T1000 (cell line): ENCODE results near the gene LIN7B.
"Not testable (repeated sequence)": the region's sequence is repeated elsewhere in the genome, so short reads cannot be mapped to it uniquely, and the experiment has no call there.

Experiments
- DNase-seq: peaks from one replicate; lab custom pipeline; 2025; ENCODE audit warnings: mixed read lengths; lab: John Stamatoyannopoulos, UW

LIN7B gene

GRCh38 chr19:49119411-49120324 is 5.5 kb downstream of the LIN7B start, which contains the start of gene PPFIA3:
PPFIA3 (plus strand) TSS chr19:49119544; CDS start chr19:49127874, 8,330 bp downstream.
- peak; percentile 32 for DNase-seq

GRCh38 chr19:49120325-49120683 is 6.1 kb downstream of the LIN7B start:
- no peak for DNase-seq

GRCh38 chr19:49120868-49121267 is 6.7 kb downstream of the LIN7B start:
- DNase-seq: no peak

DNA sequence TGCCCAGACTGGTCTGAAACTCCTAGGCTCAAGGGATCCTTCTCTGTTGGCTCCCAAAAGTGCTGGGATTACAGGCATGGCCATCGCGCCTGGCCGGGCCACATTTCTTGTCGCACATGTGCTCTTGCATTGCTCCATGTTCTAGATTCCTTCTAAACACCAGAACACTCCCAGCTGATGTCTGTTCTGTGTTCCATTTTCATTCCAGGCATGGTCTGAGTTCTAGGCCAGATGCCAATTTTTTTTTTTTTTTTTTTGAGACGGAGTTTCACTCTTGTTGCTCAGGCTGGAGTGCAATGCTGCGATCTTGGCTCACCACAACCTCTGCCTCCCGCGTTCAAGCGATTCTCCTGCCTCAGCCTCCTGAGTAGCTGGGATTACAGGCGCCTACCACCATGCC is 7.7 kb downstream of the LIN7B start:
- not testable (repeated sequence) for DNase-seq

GRCh38 chr19:49123285-49123684 is 9.1 kb downstream of the LIN7B start:
- DNase-seq: not testable (repeated sequence)

DNA sequence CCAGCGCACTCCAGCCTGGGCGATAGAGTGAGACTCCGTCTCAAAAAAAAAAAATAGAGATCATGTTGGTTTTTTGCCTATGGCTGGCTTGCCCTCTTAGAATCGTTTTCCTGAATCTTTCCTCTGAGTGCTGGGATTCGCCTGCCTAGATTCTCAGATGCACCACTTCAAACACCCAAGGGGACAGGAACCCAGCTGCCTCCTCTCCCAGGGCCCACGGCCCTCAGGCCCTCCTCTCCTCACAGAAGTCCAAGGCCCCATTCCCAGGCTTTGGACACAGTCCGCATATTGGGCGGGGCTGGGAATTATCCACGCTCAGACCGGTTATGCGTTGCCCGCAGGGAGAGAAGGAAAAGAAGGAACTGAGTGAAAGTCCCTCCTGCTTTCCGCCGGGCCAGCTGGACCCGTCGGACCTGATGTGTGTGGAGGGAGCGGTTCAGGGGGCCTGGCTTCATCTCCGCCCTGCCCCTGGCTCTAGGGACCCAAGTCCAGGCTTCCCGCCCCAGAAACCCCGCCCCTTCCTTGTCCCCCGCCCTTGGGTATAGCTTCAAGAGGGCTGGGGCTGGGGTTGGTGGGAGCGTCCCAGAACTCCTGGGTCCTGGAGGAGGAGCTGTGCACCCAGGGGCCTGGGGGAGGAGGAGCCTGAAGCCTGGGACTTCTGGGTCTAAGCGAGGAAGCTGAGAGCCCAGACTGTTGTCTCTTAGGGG is 11.0 kb downstream of the LIN7B start:
- no peak for DNase-seq

DNA sequence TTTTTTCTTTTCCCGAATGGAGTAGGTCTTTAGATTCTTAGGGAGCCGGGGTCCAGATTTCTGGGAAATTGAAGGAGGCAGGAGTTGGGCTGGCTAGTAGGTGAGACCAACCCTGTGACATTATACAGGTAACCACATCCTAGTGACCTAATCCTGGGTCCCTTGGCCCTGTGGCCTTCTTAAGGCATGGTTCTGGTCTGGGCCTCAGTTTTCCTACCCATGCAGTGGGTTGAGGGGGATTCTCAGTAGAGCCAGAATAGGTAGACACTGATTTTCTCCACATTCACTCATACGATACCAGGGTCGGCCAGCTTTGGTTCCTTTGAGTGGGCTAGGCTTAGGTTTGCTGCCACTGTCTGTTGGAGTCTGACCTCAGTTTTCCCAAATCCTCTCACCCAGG is 12.4 kb downstream of the LIN7B start:
- no peak for DNase-seq

GRCh38 chr19:49127225-49127624 is 13.1 kb downstream of the LIN7B start:
- DNase-seq: not testable (repeated sequence)

GRCh38 chr19:49127674-49128544 is 13.7 kb downstream of the LIN7B start:
- DNase-seq: peak; percentile 97

DNA sequence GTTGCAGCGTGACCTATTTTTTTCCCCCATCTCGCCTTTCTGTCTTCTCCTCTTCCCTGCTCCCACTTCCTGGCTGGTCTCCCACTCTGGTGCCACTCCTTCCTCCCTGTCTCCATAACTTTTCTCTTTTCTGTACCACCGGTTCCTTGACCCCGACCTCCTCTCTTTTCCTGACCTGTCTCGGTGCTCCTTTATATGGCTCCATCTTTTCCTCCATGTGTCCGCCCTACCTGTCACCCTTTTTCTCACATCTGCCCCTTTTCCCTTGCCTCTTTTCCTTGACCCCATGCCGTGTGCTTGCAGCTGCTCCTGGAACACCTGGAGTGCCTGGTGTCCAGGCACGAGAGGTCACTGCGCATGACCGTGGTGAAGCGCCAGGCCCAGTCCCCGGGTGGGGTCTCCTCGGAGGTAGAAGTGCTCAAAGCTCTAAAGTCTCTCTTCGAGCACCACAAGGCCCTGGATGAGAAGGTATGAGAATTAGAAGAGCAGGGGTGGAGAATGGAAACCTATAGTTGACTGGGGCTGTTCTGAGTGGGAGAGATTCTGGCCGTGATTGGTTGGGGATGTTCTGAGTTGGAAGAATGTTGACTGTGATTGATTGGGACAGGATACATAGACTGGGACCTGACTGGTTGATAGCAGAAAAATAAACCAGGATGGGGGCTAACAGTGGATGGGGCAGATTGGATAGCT is 14.5 kb downstream of the LIN7B start:
- DNase-seq: no peak

GRCh38 chr19:49129238-49129583 is 15.0 kb downstream of the LIN7B start:
- no peak for DNase-seq

GRCh38 chr19:49130325-49130724 is 16.2 kb downstream of the LIN7B start:
- DNase-seq: no peak

DNA sequence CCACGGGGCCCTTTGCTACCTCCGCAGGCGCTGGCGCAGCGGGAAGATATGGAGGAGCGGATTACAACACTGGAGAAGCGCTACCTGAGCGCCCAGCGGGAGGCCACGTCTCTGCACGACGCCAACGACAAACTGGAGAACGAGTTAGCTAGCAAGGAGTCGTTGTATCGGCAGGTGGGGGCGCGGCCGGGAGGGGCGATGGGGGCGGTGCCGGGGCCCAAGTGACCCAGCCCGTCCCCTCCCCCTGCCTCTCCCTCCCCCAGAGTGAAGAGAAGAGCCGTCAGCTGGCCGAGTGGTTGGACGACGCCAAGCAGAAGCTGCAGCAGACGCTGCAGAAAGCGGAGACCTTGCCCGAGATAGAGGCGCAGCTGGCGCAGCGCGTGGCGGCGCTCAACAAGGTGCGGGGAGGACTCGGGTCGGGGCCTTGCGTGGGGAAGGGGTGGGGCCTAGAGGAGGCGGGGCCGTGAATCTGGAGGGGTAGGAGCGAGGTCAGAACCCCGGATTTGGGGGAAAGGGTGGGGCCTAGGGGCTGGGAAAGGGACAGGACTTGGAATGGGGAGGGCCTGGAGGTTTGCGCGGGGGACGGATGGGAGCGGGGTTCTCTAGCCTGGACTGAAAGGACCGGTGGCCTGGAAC is 18.9 kb downstream of the LIN7B start:
- no peak for DNase-seq

DNA sequence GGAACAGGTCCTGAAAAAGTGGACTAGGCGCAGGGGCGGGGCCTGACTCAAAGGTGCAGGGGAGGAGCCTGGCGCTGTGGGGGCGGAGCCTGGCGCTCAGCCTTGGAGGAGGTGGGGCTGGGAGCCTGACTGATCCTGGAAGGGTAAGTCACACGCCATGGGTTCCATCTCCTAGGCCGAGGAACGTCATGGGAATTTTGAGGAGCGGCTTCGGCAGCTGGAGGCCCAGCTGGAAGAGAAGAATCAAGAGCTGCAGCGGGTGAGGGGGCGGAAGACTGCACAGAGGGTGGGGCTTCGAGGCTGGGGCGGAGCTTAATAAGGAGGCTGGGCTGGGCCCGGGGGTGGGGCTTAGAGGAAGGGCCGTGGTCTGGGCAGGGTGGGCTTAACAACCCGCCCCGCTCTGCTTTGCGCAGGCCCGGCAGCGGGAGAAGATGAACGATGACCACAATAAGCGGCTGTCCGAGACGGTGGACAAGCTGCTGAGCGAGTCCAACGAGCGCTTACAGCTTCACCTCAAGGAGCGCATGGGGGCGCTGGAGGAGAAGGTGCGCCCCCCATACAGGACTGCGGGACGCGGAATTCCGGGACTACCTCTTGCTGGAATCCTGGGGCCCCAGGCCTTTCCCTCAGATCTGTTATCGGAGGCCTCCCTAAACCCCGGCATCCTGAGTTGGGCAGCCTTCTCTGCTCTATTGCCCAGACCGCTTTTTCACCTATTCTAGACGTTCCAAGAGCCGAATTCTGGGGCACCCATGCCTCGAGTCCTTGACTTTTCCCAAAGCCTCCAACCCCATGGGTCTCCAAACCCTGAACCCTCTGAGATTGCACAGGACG is 19.7 kb downstream of the LIN7B start:
- DNase-seq: no peak

DNA sequence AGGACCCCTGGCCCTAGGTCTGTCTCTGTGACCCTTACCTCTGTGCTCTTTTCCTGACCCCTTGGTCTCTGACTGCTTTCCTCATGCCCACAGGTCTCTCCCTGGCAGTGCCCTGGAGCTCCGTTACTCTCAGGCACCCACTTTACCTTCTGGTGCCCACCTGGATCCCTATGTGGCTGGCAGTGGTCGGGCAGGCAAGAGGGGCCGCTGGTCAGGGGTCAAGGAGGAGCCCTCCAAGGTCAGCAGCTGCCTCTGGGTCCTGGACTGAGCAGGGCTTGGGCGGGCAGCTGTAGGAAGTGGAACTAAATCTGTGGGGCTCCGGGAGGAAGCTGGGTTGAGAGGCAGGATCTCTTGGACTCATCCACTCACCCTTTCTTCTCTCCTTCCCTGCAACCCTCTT is 21.5 kb downstream of the LIN7B start:
- no peak for DNase-seq

DNA sequence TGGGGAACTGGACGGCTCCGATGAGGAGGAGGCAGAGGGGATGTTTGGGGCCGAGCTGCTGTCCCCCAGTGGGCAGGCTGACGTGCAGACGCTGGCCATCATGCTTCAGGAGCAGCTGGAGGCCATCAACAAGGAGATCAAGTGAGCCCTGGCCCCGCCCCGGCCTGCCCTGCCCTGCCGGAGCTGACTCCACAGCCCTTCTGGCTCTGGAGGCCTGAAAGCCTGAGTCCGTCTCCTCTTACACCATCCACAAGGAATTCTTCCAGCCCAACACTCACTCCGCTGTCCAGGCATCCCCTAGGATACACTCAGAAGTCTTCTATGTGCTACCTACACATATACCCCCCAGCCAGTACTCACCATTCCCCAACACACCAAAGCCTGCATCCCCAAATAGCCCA is 22.6 kb downstream of the LIN7B start:
- no peak for DNase-seq

- no peak for DNase-seq
These were observed 26.8 kb downstream of the LIN7B start for GRCh38 chr19:49140951-49141350.

GRCh38 chr19:49141352-49141751 is 27.2 kb downstream of the LIN7B start:
- DNase-seq: no peak

GRCh38 chr19:49142866-49143335 is 28.7 kb downstream of the LIN7B start:
- peak; percentile 86 for DNase-seq
